HG03159 (cell line): Measurements from ENCODE around the gene CELF4.

Source experiments
- ATAC-seq: cut with Tn5 transposase; IDR thresholded peaks from one replicate; pipeline ENCODE4 v1.9.1; 2021; ENCODE audit warnings: mild to moderate bottlenecking, moderate library complexity; ENCODE audit not compliant: unreplicated experiment

CELF4 gene

GRCh38 chr18:37395631-37396030, 170.0 kb downstream of the CELF4 start:
- ATAC-seq, result no peak

GRCh38 chr18:37395138-37395537, 170.5 kb downstream of the CELF4 start:
- no peak for ATAC-seq

GRCh38 chr18:37394610-37394965, 171.0 kb downstream of the CELF4 start:
- ATAC-seq, result no peak

GRCh38 chr18:37393945-37394609, 171.5 kb downstream of the CELF4 start:
- ATAC-seq, result no peak

- no peak for ATAC-seq
These were observed 172.3 kb downstream of the CELF4 start for GRCh38 chr18:37393221-37393827.

GRCh38 chr18:37392648-37393047, 172.9 kb downstream of the CELF4 start:
- no peak for ATAC-seq

GRCh38 chr18:37391698-37392548, 173.7 kb downstream of the CELF4 start:
- ATAC-seq, result peak; percentile 42

GRCh38 chr18:37391156-37391555, 174.4 kb downstream of the CELF4 start:
- no peak for ATAC-seq

- no peak for ATAC-seq
These were observed 174.9 kb downstream of the CELF4 start for GRCh38 chr18:37390687-37391086.

GRCh38 chr18:37389684-37390368, 175.8 kb downstream of the CELF4 start:
- no peak for ATAC-seq

- ATAC-seq, result no peak
These were observed 176.6 kb downstream of the CELF4 start for GRCh38 chr18:37389041-37389440.

GRCh38 chr18:37388413-37388812, 177.2 kb downstream of the CELF4 start:
- ATAC-seq, result no peak

- no peak for ATAC-seq
These were observed 179.5 kb downstream of the CELF4 start for GRCh38 chr18:37385846-37386778.

GRCh38 chr18:37383846-37384595, 181.6 kb downstream of the CELF4 start:
- no peak for ATAC-seq

- no peak for ATAC-seq
These were observed 182.4 kb downstream of the CELF4 start for GRCh38 chr18:37383036-37383785.

GRCh38 chr18:37381554-37381953, 184.0 kb downstream of the CELF4 start:
- ATAC-seq, result no peak

GRCh38 chr18:37380546-37381110, 185.0 kb downstream of the CELF4 start:
- ATAC-seq, result no peak

- no peak for ATAC-seq
These were observed 187.1 kb downstream of the CELF4 start for GRCh38 chr18:37378336-37379010.
